Medulla oblongata (tissue), 1 donor: Measurements from ENCODE around the gene NADSYN1.

Source experiments
- DNase-seq: peaks from one replicate; pipeline ENCODE4 v3.0.0-alpha.2; 2015; ENCODE audit errors: extremely low spot score

NADSYN1 gene

GRCh38 chr11:71491531-71491930, 38.5 kb downstream of the NADSYN1 start:
- no peak for DNase-seq

- DNase-seq = no peak
Measured at GRCh38 chr11:71491940-71492339, 38.9 kb downstream of the NADSYN1 start.

- DNase-seq = no peak
Measured at GRCh38 chr11:71495286-71496230, 42.6 kb downstream of the NADSYN1 start.

GRCh38 chr11:71496421-71496820, 43.4 kb downstream of the NADSYN1 start:
- no peak for DNase-seq

- no peak for DNase-seq
Measured at GRCh38 chr11:71498091-71498490, 45.1 kb downstream of the NADSYN1 start.

- no peak for DNase-seq
Measured at GRCh38 chr11:71499125-71499524, 46.1 kb downstream of the NADSYN1 start.

GRCh38 chr11:71499546-71499945, 46.5 kb downstream of the NADSYN1 start:
- no peak for DNase-seq

- DNase-seq = peak; percentile 39
Measured at GRCh38 chr11:71500601-71501021, 47.6 kb downstream of the NADSYN1 start.

GRCh38 chr11:71501071-71501985, 48.3 kb downstream of the NADSYN1 start:
- no peak for DNase-seq

GRCh38 chr11:71502026-71502425, 49.0 kb downstream of the NADSYN1 start:
- no peak for DNase-seq

- DNase-seq = no peak
Measured at GRCh38 chr11:71502871-71503435, 50.0 kb downstream of the NADSYN1 start.

- no peak for DNase-seq
Measured at GRCh38 chr11:71504531-71504930, 51.5 kb downstream of the NADSYN1 start.

GRCh38 chr11:71505001-71505400, 52.0 kb downstream of the NADSYN1 start:
- peak; percentile 3 for DNase-seq

- DNase-seq = no peak
Measured at GRCh38 chr11:71505781-71506180, 52.8 kb downstream of the NADSYN1 start.

GRCh38 chr11:71507102-71507501, 54.1 kb downstream of the NADSYN1 start:
- no peak for DNase-seq

- DNase-seq = no peak
Measured at GRCh38 chr11:71518506-71519471, 65.8 kb downstream of the NADSYN1 start.

GRCh38 chr11:71519546-71519945, 66.5 kb downstream of the NADSYN1 start:
- DNase-seq = no peak

GRCh38 chr11:71525188-71525937, 72.4 kb downstream of the NADSYN1 start:
- DNase-seq = no peak

- DNase-seq = no peak
Measured at GRCh38 chr11:71525938-71526495, 73.0 kb downstream of the NADSYN1 start.
